Stimulated activated CD4-positive, alpha-beta T cell treated with anti-CD3 and anti-CD28 coated beads, TNF-alpha, amount 100 ng/mL, for 24 hours (primary cell): Measurements from ENCODE around the gene TULP1.

ENCODE experiments used
- DNase-seq, 3 experiments: peaks; one replicate each; pipeline ENCODE4 v3.0.0-alpha.2; 2020; ENCODE audit warnings: low read depth in 3 of 3

The TULP1 gene

DNA sequence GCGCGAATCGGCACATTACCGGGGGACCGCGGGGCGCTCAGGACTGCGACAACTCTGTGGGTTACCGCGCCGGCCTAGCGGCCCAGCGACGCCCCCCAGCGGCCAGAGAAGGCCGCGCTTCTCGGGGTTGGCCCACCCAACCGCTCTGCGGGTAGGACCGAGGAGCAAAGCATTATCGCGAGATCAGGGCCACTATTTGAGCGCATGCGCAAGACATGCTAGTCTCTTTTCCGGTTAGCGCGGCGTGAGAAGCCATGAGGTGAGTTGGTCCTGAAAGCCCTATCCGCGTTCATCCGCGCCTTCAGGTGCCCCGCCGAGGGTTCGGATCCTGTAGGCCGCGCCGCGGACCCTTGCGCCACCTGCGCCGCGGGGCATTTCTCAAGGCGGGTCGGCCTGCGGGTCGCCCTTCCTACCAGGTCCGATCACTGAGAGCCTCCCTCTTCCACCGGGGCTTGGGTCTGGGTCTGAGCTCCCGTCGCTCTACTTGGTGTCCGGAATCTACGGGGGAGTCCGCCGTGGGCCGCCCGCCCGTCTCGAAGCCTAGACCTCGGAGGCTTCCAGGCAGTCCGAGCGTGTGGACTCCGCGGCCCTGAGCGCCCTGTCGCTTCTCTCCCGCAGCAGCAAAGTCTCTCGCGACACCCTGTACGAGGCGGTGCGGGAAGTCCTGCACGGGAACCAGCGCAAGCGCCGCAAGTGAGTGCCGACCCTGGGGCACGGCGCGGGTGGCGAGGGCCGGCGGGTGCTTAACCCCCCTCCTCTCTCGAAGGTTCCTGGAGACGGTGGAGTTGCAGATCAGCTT, 44.3 kb downstream of the TULP1 start, which contains the start of gene RPL10A:
Gene RPL10A, plus strand, starts transcription at position 221 of the 799 bp plus-strand sequence. Its CDS starts 34 bp downstream, at position 255.
- DNase-seq: peak; percentile 91 to 95 (median 94)

DNA sequence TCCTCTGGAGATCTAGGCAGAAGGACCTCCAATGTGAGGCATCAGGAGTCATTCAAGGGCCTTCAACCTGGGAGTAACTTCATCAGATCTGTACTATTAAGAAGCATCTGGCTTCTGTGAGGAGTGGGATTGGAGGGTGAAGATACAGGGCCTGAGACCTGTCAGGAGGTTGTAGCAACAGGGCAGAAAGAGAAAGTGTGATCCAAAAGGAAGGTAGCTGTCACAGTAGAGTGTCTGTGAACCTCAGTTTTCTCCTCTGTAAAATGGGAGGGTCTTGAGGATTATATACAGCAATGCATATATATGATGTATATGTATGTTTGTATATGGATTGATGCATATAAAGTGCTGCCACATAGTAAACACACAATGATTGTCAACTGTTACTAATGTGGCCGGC, 47.0 kb downstream of the TULP1 start:
- no peak for DNase-seq

GRCh38 chr6:35463292-35463691, 49.4 kb downstream of the TULP1 start:
- no peak for DNase-seq

DNA sequence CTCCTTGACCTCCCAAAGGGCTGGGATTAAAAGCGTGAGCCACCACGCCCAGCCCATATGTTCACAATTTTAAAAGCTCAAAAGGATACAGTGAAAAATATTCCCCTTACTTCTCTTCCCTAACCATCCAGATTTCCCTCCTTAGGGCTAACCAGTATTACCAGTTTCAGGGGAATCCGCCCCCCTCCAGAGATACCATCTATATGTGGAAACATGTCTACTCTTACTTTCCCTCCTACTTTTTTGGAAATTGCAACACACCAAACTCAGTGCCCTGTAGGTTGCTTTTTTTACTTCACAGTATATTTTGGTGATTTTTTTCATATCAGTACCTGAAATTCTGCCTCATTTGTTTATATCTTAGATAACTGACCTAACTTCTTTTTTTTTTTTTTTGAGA, 51.4 kb downstream of the TULP1 start:
- no peak for DNase-seq

GRCh38 chr6:35457907-35458306, 54.8 kb downstream of the TULP1 start:
- no peak for DNase-seq

DNA sequence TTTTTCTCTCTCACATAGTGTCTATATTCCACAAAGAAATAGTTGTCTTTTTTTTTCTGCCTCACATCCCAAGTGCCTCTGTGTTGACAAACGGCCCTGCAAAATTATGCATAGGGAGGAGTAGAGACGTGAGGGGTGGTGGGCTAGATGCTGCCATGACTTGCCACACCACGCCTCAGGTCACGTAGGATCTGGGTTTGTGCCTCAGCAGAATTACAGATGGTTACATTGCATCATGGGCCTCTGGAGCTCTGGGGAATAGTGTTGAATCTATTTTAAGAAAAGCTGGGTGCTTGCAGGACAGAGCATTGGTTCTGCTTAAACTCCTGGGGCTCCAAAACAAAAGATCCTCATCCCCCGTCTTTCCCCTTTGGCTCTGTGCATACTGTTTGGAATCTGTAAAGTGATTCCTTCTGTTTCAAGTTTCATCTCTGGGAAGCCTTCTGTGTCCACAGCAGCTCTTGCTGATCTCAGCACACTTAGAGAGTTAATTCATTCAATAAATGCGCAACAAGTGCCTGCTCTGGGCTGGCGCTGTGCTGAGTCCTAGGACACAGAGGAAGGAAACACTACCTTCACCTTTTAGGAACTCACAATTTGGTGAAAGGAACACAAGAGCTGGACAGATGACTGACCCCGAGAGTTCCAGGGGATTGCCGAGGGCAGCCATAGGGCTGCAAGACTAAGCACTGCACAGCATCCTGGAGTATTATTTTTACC, 58.1 kb downstream of the TULP1 start:
- DNase-seq: no peak

- no peak for DNase-seq
These were observed 59.5 kb downstream of the TULP1 start for GRCh38 chr6:35453236-35453635.

GRCh38 chr6:35452183-35453090, 60.3 kb downstream of the TULP1 start, which contains the start of gene FANCE:
FANCE (plus strand) TSS chr6:35452338; CDS start chr6:35452546, 208 bp downstream.
- peak; percentile 83 to 98 (median 85) for DNase-seq

GRCh38 chr6:35451354-35452182, 61.1 kb downstream of the TULP1 start:
- no peak for DNase-seq

DNA sequence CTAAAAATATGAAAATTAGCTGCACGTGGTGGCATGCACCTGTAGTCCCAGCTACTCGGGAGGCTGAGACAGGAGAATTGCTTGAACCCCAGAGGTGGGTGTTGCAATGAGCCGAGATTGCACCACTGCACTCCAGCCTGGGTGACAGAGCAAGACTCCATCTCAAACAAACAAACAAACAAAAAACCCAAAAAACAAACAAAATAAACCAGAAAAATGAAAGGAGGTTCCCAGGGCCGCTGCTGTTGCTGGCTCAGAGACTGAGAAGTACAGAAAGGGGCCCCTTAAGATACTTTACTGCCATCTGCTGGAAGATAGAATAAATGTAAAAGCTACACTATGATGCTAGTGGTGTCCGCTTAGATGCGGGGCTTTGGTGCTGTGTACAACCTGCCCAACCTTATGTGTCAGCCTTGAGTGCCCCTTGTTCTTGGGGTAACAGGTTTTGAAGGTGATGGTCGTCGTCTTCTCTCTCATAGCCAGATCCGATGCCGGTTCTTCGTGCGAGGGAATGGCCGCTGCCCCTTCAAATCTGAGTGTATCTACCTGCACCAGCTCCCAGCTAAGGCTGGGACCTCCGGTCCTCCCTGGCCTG, 63.3 kb downstream of the TULP1 start:
- DNase-seq: peak in 1 of 3 experiments; percentile 17

GRCh38 chr6:35448191-35448590, 64.5 kb downstream of the TULP1 start:
- DNase-seq: no peak
